Erythroblast (primary cell): ENCODE data around the gene MPO.

Experiments used
- GATA1 ChIP-seq: IDR thresholded peaks from 2 replicates; pipeline ENCODE4 v1.6.1; 2011; ENCODE audit warnings: low read depth, mild to moderate bottlenecking, control low read depth, low read length, moderate library complexity
- POLR2A ChIP-seq: IDR thresholded peaks from 2 replicates; pipeline ENCODE4 v1.6.1; 2011; ENCODE audit warnings: mild to moderate bottlenecking, low read length

DNA sequence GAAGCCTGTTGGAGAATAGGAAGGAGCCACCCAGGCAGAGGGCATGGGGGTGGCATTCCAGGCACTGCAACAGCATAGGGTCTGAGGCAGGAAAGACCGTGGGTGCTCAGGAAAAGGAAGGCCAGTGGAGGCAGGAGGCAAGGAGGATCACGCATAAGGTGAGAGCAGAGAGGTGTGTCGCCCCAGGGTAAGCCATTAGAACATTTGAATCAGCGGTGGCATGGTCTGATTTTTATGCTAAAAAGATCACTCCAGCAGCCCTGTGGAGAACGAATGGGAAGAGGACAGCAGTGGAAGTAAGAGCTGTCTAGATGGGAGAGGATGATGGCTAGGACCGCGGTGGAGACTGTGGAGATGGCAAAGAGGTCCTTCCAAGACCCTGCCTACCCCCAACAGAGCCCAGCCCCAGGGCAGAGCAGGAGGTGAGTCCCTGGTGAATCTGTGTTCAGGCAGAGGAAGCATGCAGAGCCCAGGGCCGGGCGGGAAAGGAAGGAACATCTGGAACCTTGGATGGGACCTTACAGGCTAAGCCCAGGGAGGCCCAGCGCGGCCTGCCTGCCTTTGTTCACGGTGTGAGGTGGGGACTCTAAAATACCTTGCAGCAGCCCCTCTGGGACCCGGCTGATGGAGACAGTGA, 34.5 kb downstream of the MPO start:
- no peak for TF ChIP-seq POLR2A
- no peak for TF ChIP-seq GATA1
